ENCODE results near the gene IL1RAPL2.

DNA sequence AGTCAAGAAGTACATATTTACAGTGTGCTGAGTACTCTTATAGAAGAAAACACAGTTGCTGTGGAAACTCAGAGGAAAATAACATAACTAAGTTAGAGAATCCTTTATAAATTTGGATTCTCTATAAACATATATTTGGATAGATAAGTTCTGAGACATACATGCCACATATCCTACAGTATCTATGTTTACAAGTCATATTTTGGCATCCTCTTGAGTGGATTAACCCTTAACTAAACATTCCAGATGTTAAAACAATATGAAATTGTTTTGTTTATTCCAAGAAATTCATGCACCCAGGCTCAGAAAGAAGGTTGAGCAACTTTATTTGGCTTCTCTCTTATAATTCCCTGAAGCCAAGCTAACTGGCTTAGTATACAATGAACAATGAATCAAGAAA lies 387.3 kb downstream of the IL1RAPL2 start:
- TF ChIP-seq, protein P1, sequence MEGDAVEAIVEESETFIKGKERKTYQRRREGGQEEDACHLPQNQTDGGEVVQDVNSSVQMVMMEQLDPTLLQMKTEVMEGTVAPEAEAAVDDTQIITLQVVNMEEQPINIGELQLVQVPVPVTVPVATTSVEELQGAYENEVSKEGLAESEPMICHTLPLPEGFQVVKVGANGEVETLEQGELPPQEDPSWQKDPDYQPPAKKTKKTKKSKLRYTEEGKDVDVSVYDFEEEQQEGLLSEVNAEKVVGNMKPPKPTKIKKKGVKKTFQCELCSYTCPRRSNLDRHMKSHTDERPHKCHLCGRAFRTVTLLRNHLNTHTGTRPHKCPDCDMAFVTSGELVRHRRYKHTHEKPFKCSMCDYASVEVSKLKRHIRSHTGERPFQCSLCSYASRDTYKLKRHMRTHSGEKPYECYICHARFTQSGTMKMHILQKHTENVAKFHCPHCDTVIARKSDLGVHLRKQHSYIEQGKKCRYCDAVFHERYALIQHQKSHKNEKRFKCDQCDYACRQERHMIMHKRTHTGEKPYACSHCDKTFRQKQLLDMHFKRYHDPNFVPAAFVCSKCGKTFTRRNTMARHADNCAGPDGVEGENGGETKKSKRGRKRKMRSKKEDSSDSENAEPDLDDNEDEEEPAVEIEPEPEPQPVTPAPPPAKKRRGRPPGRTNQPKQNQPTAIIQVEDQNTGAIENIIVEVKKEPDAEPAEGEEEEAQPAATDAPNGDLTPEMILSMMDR (IDR thresholded peaks at IDR 0.05), result no peak
- TF ChIP-seq POLR2A (IDR thresholded peaks at IDR 0.05), result no peak
